PFSK-1 (cell line): ENCODE data around the gene ELMO1.

ENCODE experiments used
- FOXP2 ChIP-seq: optimal IDR thresholded peaks from 2 replicates; pipeline ENCODE3; 2011; ENCODE audit warnings: borderline replicate concordance, control low read depth, inconsistent platforms; ENCODE audit not compliant: insufficient read depth; ENCODE audit errors: extremely low read length, extremely low read depth
- POLR2AphosphoS5 ChIP-seq: IDR thresholded peaks from 2 replicates; pipeline ENCODE4 v1.6.1; 2012; ENCODE audit warnings: low read depth, mild to moderate bottlenecking, control low read depth, low read length, moderate library complexity
- SIN3A ChIP-seq: IDR thresholded peaks from 2 replicates; pipeline ENCODE4 v1.6.1; 2012; ENCODE audit warnings: mild to moderate bottlenecking, low read length, moderate library complexity, borderline replicate concordance; ENCODE audit not compliant: insufficient read depth
- TAF1 ChIP-seq: IDR thresholded peaks from 2 replicates; pipeline ENCODE4 v1.6.1; 2012; ENCODE audit warnings: low read length, control low read depth, borderline replicate concordance; ENCODE audit not compliant: insufficient read depth
- TF ChIP-seq, protein P1 (sequence below), 2 experiments: IDR thresholded peaks; 2 replicates each; pipeline versions ENCODE4 v1.6.1 to v1.8.0; 2011 to 2012; ENCODE audit warnings: low read depth in 2 of 2, low read length in 2 of 2, control low read depth in 1 of 2, inconsistent platforms in 1 of 2, mild to moderate bottlenecking in 1 of 2, moderate library complexity in 1 of 2; ENCODE audit not compliant: insufficient read depth in 1 of 2

ELMO1 gene

DNA sequence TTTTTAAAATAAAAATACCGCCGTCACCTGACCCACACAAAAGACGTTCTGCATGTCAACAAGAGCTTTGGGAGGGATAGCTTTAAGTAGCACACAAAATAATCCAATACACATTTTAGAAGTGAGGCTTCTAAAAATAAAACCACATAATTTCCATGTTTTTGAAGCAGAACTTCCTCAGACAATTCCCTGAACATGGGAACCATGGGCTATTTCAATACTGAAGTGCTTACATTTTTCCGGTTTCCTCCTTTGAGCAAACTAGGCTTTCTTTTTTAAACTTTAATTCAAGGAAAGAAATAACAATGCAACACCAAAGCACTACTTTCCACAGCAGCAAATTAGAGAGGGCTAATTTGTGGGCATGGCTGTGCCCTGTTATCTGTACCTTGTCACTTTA lies 59.9 kb downstream of the ELMO1 start:
- TF ChIP-seq POLR2AphosphoS5, result no peak
- TF ChIP-seq, protein P1, sequence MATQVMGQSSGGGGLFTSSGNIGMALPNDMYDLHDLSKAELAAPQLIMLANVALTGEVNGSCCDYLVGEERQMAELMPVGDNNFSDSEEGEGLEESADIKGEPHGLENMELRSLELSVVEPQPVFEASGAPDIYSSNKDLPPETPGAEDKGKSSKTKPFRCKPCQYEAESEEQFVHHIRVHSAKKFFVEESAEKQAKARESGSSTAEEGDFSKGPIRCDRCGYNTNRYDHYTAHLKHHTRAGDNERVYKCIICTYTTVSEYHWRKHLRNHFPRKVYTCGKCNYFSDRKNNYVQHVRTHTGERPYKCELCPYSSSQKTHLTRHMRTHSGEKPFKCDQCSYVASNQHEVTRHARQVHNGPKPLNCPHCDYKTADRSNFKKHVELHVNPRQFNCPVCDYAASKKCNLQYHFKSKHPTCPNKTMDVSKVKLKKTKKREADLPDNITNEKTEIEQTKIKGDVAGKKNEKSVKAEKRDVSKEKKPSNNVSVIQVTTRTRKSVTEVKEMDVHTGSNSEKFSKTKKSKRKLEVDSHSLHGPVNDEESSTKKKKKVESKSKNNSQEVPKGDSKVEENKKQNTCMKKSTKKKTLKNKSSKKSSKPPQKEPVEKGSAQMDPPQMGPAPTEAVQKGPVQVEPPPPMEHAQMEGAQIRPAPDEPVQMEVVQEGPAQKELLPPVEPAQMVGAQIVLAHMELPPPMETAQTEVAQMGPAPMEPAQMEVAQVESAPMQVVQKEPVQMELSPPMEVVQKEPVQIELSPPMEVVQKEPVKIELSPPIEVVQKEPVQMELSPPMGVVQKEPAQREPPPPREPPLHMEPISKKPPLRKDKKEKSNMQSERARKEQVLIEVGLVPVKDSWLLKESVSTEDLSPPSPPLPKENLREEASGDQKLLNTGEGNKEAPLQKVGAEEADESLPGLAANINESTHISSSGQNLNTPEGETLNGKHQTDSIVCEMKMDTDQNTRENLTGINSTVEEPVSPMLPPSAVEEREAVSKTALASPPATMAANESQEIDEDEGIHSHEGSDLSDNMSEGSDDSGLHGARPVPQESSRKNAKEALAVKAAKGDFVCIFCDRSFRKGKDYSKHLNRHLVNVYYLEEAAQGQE (IDR thresholded peaks at IDR 0.05; ENCODE audit: insufficient read depth in 1 of 2, low read depth in 2 of 2, low read length in 2 of 2), result no peak
- no peak for TF ChIP-seq FOXP2
- no peak for TF ChIP-seq SIN3A
- TF ChIP-seq TAF1, result no peak

DNA sequence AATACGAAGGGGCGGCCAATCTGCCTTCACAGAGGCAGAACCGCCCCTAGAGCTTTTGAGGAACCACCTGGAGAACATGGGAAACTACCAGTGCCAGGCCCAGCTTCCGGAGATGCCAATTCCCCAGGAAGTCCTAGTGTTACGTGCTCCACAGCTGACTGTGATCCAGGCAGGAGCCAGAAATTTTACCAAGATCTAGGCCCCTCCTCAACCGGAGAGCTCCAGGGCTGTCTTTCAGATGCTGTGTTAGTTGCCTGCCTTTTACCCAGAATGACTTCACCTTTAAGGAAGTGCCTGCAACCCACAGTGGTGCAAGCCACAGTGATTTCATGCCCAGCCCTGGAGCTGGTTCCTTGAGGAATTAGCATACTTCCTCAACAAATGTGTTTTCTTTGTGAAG lies 62.9 kb downstream of the ELMO1 start:
- TF ChIP-seq, protein P1 (IDR thresholded peaks at IDR 0.05; ENCODE audit: insufficient read depth in 1 of 2, low read depth in 2 of 2, low read length in 2 of 2), result no peak
- TF ChIP-seq FOXP2 (no peak), SIN3A (no peak), TAF1 (no peak), POLR2AphosphoS5 (no peak)

DNA sequence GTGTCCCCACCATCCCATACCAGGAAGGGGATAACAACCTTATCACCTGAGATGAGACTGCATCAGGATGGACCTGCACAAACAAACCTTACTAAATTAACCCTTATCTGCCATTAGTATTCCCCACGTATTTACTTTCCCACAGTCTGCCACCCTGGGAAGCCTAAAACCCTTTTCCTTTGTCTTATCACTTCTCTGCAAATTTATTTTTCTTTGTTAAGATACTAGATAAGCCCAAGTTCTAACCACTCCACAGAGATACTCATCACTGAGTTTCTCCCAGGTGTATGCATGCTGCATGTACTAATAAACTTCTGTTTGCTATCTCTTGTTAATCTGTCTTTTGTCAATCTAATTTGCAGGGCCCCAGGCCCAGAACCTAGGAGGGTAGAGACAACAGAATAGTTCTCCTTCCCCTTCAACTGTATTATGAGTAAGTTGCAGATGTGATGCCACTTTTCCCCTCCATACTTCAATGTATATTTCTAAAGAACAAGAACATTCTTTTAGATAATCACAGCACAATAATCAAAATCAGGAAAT lies 66.0 kb downstream of the ELMO1 start:
- TF ChIP-seq, protein P1 (IDR thresholded peaks at IDR 0.05; ENCODE audit: insufficient read depth in 1 of 2, low read depth in 2 of 2, low read length in 2 of 2), result no peak

DNA sequence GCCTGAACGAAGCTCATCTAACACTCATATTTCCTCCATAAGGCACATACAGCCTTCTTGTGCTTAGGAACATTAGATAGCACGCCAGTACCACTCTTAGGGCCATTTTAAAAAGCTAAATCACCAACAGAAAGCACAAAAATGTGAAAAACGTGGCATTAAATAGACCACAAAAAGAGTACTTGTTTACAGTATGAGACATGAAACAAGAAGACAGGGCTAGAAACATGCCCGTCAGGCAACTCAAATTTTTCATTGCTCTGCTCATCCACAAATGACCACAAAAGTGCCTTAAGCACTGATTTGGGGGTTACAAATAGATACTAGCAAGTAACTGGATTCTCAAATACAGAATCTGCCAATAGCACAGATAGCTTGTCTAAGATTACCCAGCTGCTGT lies 67.8 kb downstream of the ELMO1 start:
- TF ChIP-seq SIN3A (no peak), FOXP2 (no peak)

DNA sequence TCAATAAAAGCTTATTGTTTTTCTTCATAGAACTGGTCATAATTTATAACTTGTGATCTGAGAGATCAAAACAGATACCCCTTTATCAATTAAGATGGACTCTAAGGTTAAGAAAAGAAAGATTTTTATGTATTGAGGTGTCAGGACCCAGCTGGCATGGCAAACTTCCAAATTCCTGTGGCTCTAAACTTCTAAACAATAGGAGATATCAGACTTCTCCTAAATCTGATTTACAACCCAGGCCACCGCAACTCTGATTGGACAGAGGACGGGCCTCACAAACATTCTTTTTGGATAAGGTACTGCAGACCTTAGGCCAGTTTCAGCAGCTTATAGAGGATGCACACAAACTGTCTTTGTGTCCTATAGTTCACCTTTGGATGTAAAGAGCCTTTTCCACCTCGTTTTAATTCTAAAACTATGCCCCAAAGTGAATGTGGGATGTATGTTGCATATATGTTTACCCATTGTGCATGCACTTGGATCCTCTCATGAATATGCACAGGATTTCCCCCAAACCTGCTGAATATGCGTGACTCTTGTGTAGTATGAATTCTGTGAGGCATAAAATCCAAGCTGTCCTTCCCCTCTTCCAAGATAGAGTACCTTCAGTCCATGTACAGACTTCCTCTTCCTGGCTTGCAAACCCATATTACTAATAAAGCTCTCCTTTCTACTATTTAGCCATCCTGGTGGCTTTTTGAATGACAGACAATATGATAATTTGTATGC lies 69.0 kb downstream of the ELMO1 start:
- TF ChIP-seq SIN3A (no peak), TAF1 (no peak), FOXP2 (no peak), POLR2AphosphoS5 (no peak)
- TF ChIP-seq, protein P1 (IDR thresholded peaks at IDR 0.05; ENCODE audit: insufficient read depth in 1 of 2, low read depth in 2 of 2, low read length in 2 of 2), result no peak
